GM18507 (cell line): ENCODE data around the gene ANKRD33B.

Experiments
- DNase-seq: peaks from one replicate; pipeline ENCODE4 v3.0.0; 2011; ENCODE audit warnings: low read depth; ENCODE audit not compliant: insufficient read length; ENCODE audit errors: extremely low spot score
- FAIRE-seq: peaks from 2 replicates; lab custom pipeline; 2011; peaks lifted over from hg19 to GRCh38; lab: Jason Lieb, UNC

ANKRD33B gene

GRCh38 chr5:10679336-10679988 lies 115.6 kb downstream of the ANKRD33B start:
- FAIRE-seq (no peak), DNase-seq (no peak)

GRCh38 chr5:10680876-10681481 lies 117.1 kb downstream of the ANKRD33B start:
- FAIRE-seq (no peak), DNase-seq (no peak)

GRCh38 chr5:10681731-10682679 lies 118.1 kb downstream of the ANKRD33B start:
- no peak for DNase-seq
- no peak for FAIRE-seq

DNA sequence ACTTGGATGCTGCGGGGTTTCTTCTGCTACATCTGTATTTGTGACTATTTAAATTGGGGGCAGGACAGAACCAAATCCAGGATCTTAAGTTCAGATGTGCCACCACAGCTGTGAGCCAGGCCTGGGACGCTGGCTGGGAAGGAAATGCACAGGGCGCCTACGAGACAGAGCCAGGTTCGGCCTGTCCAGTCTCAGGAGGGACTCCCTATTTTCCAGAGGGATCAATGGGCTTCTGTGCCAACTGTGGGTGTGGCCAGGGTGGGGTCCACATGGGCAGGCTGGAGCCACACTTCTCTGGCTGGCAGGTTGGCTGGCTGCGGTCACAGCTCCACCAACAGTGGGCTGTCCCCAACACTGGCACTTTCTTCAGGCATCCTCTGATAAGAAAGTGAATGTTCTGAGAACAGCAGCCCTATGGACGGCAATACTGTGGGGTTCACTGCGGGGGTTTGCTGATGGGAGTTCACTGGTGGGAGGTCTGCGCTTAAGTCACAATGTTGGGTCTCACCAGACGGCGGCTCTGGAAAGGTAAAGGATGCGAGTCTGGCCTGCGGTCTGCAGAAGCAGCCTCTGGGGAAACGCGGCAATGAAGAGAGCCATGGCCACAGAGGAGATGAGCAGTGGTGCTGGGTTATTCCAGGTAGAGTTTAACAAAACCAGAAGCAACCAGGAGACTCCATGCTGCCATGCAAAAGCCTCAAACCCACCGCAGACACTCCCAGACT lies 119.1 kb downstream of the ANKRD33B start:
- DNase-seq (no peak), FAIRE-seq (no peak)

DNA sequence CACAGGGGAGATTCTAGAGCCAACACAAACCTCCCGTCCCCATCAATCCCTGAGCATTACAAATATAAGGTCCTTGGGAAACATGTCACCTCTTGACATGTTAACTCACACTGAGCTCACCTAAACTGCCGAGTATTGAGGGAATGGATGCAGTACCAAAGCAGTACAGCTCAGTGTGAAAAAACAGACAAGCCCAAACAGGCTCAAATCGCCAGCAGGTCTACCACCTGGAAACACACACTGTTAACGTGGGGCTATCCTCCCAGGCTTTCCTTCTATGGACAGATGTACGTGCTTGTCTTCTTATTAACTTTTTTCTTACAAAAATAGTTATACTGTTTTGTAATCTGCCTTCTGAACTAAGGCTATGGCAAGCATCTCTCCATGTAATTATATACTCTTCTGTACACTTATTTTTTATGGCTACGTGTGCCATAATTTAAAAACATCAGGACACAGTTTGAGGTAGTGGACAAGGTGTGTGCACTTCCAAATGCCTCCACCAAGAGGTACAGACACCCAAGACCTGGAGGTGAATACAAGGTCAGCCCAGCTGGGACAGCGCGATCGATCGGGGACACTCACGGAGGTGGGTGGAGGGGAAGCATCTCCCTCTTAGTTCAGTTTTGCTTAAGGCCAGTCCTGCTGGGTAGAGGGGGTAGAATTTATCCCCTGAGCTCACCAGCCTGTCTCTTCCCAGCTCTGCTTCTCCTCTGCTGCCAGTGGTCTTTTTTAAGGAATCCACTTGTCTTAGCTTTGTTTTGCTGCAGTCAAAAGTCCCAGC lies 120.6 kb downstream of the ANKRD33B start:
- FAIRE-seq (no peak), DNase-seq (no peak)

GRCh38 chr5:10685115-10685521 lies 121.2 kb downstream of the ANKRD33B start:
- FAIRE-seq (peak; percentile 63), DNase-seq (no peak)

DNA sequence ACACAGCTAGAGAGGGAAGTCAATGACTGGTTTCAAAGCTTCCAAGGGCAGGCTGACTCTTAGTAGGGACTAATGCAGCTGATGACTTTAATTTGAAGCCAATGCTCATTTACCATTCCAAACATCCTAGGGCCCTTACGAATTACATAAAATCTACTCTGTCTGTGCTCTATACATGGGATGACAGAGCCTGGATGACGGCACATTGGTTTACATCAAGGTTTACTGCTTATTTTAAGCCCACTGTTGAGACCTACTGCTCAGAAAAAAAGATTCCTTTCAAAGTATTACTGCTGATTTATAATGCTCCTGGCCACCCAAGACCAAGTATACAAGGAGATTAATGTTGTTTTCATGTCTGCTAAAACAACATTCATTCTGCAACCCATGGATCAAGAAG lies 123.0 kb downstream of the ANKRD33B start:
- DNase-seq (no peak), FAIRE-seq (no peak)

GRCh38 chr5:10688651-10689171 lies 124.8 kb downstream of the ANKRD33B start:
- DNase-seq = no peak
- FAIRE-seq = no peak

GRCh38 chr5:10689391-10690081 lies 125.7 kb downstream of the ANKRD33B start:
- FAIRE-seq (no peak), DNase-seq (no peak)

DNA sequence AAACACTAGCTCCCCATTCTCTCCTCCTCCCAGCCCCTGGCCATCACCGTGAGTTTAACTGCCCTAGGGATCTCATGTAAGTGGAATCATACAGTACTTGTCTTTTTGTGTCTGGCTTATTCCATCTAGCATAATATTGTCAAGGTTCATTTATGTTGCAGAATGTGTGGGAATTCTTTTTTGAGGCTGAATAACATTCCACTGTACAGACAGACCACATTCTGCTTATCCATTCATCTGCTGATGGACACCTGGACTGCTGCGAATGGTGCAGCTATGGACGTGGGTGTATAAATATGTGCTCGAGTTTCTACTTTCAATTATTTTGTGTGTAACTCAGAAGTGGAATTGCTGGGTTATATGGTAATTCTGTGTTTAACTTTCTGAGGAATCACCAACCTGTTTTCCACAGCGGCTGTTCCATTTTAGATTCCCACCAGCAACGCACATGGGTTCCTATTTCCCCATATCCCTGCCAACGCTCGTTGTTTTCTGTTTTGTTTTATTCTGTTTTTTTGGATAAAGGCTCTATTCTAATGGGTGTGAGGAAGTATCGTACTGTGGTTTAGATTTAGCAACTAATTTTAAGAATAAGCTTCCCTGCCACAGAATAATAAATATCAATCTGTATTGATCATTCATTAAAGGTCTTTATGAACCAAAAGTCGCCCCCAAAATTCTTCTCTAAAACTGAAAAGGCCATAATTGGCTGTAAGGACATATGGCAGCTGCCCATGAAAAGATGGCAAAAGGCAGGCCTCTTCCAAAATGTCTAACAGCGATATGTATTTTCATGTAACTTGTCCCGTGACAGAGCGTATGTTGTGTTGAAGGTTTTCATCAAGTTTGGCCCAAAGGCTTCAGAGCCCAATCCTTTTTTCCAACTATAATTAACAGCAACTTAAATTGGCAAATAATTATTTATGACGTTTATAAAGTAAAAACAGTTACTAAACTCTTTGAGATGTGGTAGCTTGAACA lies 126.9 kb downstream of the ANKRD33B start:
- FAIRE-seq (no peak), DNase-seq (no peak)

DNA sequence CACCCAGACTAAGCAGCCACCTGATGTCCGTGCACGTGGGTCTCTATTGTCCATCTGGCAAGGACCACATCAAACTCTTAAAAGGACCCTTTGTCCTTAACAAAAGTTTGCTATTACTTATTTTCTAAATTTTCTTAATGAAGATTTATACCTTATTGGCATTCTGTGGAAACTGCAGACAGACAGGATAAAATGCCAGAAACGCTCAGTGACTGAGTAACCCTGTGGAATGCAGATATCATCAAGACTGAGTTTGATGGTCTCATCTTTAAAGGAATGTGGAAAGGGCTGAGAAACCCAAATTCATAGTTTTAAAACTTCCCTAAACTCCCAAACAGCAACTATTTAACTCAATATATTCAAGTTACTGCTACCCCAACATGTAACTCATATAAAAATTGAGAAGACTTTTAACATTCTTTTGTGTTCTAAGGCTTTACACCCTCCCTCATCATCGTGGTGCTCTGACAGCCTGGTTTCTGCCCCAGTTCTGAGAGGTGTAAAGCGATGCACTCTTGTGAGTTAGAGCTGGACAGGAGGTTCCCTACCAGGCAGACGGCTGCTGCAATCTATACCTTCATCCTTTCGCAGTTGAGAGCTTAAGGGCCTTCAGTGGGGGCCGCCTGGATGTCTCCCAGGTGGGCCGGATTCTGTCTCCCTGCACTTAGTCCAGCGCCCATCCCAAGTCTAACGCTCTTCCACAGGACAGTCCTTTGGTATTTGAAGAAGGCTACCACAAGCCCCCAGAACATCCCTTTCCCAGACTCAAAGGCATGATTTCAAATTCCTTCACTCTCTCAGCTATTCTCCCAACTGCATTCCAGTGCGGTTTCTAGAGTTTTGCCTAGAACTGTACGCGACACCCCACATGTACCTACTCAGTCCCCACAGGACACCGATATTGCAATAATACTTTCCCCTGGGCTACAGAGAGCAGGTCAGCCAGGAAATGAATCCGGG lies 128.2 kb downstream of the ANKRD33B start:
- DNase-seq (no peak), FAIRE-seq (no peak)

- DNase-seq (peak; percentile 26), FAIRE-seq (no peak)
These were observed 131.3 kb downstream of the ANKRD33B start for GRCh38 chr5:10695055-10695649.

GRCh38 chr5:10695759-10696543 lies 132.1 kb downstream of the ANKRD33B start:
- FAIRE-seq = no peak
- no peak for DNase-seq

- DNase-seq = no peak
- FAIRE-seq = peak; percentile 47
These were observed 135.5 kb downstream of the ANKRD33B start for GRCh38 chr5:10699281-10699874.

- no peak for DNase-seq
- peak; percentile 49 for FAIRE-seq
These were observed 136.1 kb downstream of the ANKRD33B start for GRCh38 chr5:10699987-10700386.
